Lower leg skin (tissue), 3 donors: Measurements from ENCODE around the gene EIF3CL.
"Not testable (repeated sequence)": the region's sequence is repeated elsewhere in the genome, so short reads cannot be mapped to it uniquely, and the experiment has no call there.

ENCODE experiments used
- CTCF ChIP-seq, 3 donors: fragments of 450-650 bp; IDR thresholded peaks; one replicate each; pipeline ENCODE4 v1.5.1; 2016; ENCODE audit warnings: antibody characterized with exemption in 3 of 3, mild to moderate bottlenecking in 3 of 3, moderate library complexity in 2 of 3
- POLR2A ChIP-seq, 2 donors: fragments of 450-650 bp; IDR thresholded peaks; one replicate each; pipeline ENCODE4 v1.6.1; 2016 to 2017; ENCODE audit warnings: antibody characterized with exemption in 2 of 2, mild to moderate bottlenecking in 1 of 2, moderate library complexity in 1 of 2

- TF ChIP-seq CTCF, POLR2A (IDR thresholded peaks at IDR 0.05): not testable (repeated sequence)
These were observed 40.2 kb downstream of the EIF3CL start, which contains the start of gene NPIPB6 for GRCh38 chr16:28363408-28363807.
